Mucosa of stomach (tissue), 1 donor: Measurements from ENCODE around the gene NPAS2.
A peak's percentile ranks its signal among the peaks of the same experiment; 100 is the strongest.

Source experiments
- H3K27me3 ChIP-seq: one replicate; pipeline ENCODE4 v1.7.0; 2013; ENCODE audit warnings: mild to moderate bottlenecking, low read length; ENCODE audit not compliant: control insufficient read depth, insufficient read depth
- H3K36me3 ChIP-seq: one replicate; pipeline ENCODE4 v1.7.0; 2013; ENCODE audit warnings: low read length; ENCODE audit not compliant: control insufficient read depth, insufficient read depth
- H3K4me1 ChIP-seq: one replicate; pipeline ENCODE4 v1.7.0; 2013; ENCODE audit warnings: mild to moderate bottlenecking, low read length; ENCODE audit not compliant: control insufficient read depth, insufficient read depth
- H3K4me3 ChIP-seq: one replicate; pipeline ENCODE4 v1.7.0; 2013; ENCODE audit warnings: low read length
- H3K9ac ChIP-seq: one replicate; pipeline ENCODE4 v1.7.0; 2013; ENCODE audit warnings: mild to moderate bottlenecking, low read length, moderate library complexity
- H3K9me3 ChIP-seq: one replicate; pipeline ENCODE4 v1.7.0; 2013; ENCODE audit warnings: mild to moderate bottlenecking, low read length, moderate library complexity; ENCODE audit not compliant: control insufficient read depth
- donor health status: Pancreatic carcinoma.

NPAS2 gene

DNA sequence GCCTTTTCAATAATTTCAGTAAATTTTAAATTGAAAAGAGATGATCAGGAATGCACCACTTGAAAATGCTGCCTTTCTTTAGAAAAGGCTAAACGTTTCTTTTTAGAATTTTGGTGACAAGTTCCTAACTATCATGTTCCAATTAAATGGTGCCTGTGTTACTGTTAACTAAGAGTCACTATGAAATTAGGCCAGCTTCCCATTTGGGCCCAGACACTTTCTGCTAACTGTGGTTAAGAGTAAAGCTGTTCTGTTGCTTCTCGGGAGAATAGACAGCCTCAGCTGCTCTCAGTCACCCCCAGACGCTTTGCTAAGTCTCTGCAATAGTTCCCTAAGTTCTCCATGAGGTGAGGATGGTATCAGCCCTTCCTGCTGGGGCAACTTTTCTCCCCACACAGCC, 90.2 kb downstream of the NPAS2 start:
- H3K9ac ChIP-seq, result no peak overlapping the region
- H3K9me3 ChIP-seq, result no peaks in the 10 kb centered on the region
- H3K4me3 ChIP-seq, result no peak overlapping the region
- H3K4me1 ChIP-seq, result no peaks in the 10 kb centered on the region
- H3K27me3 ChIP-seq, result no peaks in the 10 kb centered on the region
- no peaks in the 10 kb centered on the region for H3K36me3 ChIP-seq

DNA sequence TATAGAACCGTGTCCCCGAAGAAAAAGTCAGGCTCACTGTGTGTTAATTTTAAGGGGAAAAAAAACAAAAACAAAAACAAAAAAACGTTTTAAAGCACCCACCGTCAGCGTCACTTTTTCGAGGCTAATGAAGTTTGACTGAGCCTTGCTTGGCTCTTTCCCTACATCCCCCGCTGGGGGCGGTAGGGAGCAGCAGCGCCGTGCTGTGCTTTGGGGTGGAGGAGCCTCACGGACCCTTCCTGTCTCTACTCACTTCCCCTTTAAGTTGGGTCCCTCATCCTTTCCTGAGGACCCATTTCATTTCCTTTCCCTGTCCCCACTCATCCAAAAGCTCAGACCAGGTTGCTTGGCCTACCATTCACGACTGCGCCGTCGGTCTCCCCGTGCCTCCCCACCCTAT, 99.4 kb downstream of the NPAS2 start:
- no peak overlapping the region for H3K4me3 ChIP-seq
- peaks cover 2% of the 10 kb centered on the region for H3K4me1 ChIP-seq
- no peaks in the 10 kb centered on the region for H3K36me3 ChIP-seq
- H3K9me3 ChIP-seq, result no peaks in the 10 kb centered on the region
- H3K9ac ChIP-seq, result no peak overlapping the region
- H3K27me3 ChIP-seq, result no peaks in the 10 kb centered on the region

DNA sequence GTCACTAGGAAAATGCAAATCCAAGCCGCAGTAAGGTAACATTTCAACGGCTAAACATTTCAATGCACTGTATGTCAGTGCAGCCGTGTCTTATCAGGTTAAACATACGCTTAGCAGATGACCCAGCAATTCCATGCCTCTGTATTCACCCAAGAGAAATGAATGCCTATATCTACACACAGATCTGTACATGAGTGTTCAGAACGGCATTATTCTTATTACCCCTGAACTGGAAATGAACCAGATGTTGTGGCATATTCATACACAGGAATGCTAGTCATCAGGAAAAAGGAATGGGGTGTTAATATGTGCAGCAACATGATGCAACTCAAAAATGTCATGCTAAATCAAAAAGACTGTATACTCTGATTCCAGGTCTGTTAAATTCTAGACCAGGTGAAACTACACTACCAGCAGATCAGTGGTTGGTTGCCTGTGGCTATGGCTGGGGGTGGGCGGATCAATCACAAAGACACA, 101.8 kb downstream of the NPAS2 start:
- H3K9ac ChIP-seq, result no peak overlapping the region
- H3K4me1 ChIP-seq, result peaks cover 14% of the 10 kb centered on the region
- no peak overlapping the region for H3K4me3 ChIP-seq
- no peaks in the 10 kb centered on the region for H3K36me3 ChIP-seq
- no peaks in the 10 kb centered on the region for H3K27me3 ChIP-seq
- H3K9me3 ChIP-seq, result no peaks in the 10 kb centered on the region

DNA sequence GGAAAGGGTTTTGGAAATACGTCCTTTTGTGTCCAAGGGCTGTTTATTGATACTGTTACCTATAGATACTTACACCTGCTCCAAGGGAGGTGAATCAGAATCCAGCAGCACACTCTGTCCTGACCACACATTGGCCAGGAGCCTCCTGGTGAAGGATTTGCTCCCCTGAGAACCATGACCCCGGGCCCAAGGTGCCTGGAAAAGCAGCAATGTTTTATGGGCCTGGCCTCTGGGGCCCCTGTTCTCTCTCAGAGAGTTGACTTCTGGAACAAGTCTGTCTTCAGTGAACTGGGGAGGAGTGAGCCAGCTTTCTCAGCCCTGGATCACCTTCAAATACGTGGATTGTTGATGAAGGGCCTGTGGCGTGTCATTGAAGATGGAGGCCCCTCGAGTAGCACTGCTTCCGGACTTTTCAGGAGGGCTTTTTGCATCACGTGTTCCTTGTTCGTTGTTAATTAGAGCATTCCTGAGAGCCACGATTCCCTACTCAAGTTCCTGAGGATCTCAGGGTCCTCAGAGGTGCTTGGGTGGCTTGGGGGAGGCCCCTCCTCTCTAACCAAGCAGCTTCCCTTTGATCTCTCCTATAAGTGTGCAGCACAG, 103.6 kb downstream of the NPAS2 start:
- H3K27me3 ChIP-seq, result no peaks in the 10 kb centered on the region
- H3K36me3 ChIP-seq, result no peaks in the 10 kb centered on the region
- H3K9ac ChIP-seq, result no peak overlapping the region
- H3K9me3 ChIP-seq, result no peaks in the 10 kb centered on the region
- no peak overlapping the region for H3K4me3 ChIP-seq
- peaks cover 14% of the 10 kb centered on the region for H3K4me1 ChIP-seq

DNA sequence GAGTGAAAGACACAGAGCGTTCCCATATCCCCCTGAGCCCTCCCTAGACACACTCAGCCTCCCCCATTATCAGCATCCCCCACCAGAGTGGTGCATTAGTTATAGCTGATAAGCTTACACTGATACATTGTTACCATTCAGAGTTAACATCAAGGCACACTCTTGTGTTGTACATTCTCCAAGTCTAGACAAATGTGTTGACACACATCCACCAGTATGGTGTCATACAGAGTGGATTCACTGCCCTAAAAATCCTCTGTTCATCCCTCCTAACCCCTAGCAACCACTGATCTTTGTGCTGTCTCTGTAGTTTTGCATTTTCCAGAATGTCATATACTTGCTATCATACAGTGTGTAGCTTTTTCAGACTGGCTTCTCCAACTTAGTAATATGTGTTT, 104.2 kb downstream of the NPAS2 start:
- H3K27me3 ChIP-seq, result no peaks in the 10 kb centered on the region
- peaks cover 14% of the 10 kb centered on the region for H3K4me1 ChIP-seq
- no peaks in the 10 kb centered on the region for H3K9me3 ChIP-seq
- no peaks in the 10 kb centered on the region for H3K36me3 ChIP-seq
- no peak overlapping the region for H3K9ac ChIP-seq
- H3K4me3 ChIP-seq, result no peak overlapping the region

DNA sequence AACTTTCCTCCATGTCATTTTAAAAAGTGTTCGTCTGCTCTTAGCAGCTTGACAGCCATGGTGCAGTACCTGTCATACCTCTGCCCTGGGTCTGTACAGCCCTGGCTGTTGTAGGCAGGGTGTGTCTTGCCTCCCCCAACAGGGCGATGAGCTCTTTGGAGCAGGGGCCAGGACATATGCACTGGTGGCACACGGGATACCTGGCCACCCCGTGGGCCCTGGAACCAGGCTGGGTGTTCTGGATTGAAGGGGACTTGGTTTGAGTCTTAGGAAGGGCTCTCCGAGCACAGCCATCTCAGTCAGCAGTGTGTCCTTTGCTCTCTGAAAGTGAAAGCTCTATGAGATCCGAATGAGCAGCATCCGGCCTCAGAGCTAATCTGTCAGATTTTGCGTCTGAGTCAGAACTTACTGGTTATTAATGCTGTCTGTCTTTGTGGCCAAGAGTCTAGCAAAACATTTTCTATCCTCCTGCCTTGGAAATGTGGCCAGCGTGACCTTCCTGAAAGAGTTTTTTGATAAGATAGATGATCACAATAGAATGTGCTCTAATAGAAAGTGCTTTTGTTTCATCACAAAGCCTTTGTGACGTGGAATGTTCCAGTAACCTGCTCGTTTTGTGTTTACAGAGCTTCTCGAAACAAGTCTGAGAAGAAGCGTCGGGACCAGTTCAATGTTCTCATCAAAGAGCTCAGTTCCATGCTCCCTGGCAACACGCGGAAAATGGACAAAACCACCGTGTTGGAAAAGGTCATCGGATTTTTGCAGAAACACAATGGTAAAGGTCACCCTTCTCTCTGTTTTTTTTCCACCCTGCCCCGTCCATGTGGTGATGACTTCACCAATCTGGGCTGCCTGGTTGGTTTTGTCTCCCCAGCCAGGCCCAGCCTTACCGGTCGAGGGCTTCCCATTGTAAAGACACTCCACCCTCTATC, 104.8 kb downstream of the NPAS2 start:
- H3K4me3 ChIP-seq, result peak overlapping the region; percentile 6
- H3K36me3 ChIP-seq, result no peaks in the 10 kb centered on the region
- peak overlapping the region; percentile 32 for H3K9ac ChIP-seq
- H3K27me3 ChIP-seq, result no peaks in the 10 kb centered on the region
- no peaks in the 10 kb centered on the region for H3K9me3 ChIP-seq
- peaks cover 14% of the 10 kb centered on the region for H3K4me1 ChIP-seq

DNA sequence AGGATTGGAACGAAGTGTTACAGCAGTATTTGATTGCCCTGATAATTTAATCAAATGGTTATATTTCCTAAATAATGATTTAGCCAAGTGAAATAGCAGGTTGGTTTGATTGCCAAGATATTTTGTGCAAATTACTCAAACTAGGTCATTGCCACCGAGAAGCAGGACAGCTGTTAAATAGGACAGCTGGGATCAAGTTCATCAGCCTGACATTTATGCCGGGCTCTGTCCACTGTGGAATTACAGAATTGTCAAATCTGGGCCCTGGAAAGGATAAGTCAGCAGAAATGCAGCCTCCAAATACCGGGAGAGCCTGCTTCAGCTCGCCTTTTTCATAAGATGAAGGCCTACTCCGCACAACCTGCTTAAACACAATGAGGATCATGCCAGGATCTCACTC, 108.3 kb downstream of the NPAS2 start:
- H3K4me1 ChIP-seq, result peaks cover 14% of the 10 kb centered on the region
- no peaks in the 10 kb centered on the region for H3K36me3 ChIP-seq
- H3K4me3 ChIP-seq, result no peak overlapping the region
- H3K9ac ChIP-seq, result no peak overlapping the region
- H3K27me3 ChIP-seq, result no peaks in the 10 kb centered on the region
- no peaks in the 10 kb centered on the region for H3K9me3 ChIP-seq

DNA sequence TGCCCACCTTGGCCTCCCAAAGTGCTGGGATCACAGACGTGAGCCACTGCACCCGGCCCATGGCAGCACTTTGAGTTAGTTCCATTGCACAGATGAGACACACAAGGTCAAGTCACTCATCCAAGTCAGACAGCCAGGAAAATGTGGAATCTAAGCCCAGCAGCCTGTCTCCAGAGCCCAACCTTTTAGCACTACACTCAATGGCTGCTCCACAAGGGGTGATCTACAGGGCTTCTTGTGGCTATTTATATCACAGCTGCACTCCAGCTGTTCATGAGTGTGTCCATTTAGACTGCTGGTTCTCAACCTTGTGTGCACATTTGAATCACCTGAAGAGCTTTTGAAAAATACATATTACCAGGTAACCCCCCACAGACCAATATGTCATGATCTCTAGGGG, 109.2 kb downstream of the NPAS2 start:
- no peaks in the 10 kb centered on the region for H3K9me3 ChIP-seq
- peaks cover 13% of the 10 kb centered on the region for H3K4me1 ChIP-seq
- H3K36me3 ChIP-seq, result no peaks in the 10 kb centered on the region
- no peaks in the 10 kb centered on the region for H3K27me3 ChIP-seq
- no peak overlapping the region for H3K4me3 ChIP-seq
- no peak overlapping the region for H3K9ac ChIP-seq

DNA sequence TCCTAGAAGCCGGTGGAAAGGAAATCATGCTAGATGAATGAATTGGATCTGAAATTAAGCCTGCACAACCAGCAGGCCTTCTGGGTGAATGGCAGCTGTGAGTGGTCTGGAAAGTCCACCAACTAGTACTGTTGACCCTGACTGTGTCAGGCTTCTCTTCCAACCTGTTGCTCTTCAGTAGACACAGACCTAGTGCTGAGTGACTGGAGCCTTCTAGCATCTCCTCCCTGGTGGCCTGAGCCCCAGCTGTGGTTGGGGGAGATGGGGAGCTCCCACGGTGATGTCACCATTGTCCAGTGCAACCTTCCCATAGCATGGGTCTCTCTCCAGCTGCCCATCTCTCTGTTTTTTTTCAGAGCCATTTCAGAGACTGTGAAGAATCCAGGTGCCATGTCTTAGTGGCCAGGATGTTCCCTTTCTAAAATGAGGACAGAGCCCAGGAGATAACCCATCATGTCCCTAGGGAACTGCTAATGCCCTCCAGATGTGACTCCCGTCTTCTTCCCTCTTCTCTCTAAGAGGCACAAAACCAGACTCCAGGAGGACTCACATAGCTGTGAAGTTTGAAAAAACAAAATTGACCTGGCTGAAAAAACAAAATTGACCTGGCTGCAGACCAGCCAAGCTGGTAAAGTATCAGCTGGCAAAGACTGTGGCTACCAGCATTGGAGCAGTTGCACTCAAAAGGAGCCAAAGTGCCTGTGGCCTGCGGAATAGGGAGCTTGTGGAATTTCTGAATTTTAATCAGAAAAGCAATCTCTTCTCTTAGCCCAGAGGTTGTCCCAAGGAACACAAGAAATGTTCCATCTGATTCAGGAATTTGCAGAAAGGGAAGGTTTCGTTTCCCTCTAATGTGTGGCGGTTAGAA, 114.8 kb downstream of the NPAS2 start:
- H3K4me1 ChIP-seq, result no peaks in the 10 kb centered on the region
- H3K9ac ChIP-seq, result no peak overlapping the region
- peaks cover 10% of the 10 kb centered on the region for H3K36me3 ChIP-seq
- H3K9me3 ChIP-seq, result no peaks in the 10 kb centered on the region
- H3K4me3 ChIP-seq, result no peak overlapping the region
- H3K27me3 ChIP-seq, result no peaks in the 10 kb centered on the region

DNA sequence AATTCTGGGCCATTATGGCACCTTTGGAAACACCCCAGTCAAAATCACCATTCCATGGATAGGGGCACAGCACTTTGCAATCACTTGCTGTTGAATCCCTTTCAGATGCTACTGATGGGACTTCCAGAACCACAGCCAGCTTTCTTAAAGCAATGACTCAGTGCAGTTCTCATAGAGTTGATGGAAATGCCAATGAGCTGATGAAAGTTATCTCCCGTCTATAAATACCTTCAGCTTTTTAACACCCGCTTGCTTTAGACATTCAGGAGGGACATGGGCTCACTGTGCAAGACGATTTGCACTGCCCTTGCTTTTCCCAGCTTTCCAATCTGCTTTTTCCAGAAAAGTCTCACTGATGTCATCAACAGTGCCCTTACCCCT, 115.4 kb downstream of the NPAS2 start:
- Histone ChIP-seq H3K9ac (no peak overlapping the region), H3K27me3 (no peaks in the 10 kb centered on the region), H3K36me3 (peaks cover 10% of the 10 kb centered on the region), H3K4me1 (no peaks in the 10 kb centered on the region), H3K9me3 (no peaks in the 10 kb centered on the region), H3K4me3 (no peak overlapping the region)

DNA sequence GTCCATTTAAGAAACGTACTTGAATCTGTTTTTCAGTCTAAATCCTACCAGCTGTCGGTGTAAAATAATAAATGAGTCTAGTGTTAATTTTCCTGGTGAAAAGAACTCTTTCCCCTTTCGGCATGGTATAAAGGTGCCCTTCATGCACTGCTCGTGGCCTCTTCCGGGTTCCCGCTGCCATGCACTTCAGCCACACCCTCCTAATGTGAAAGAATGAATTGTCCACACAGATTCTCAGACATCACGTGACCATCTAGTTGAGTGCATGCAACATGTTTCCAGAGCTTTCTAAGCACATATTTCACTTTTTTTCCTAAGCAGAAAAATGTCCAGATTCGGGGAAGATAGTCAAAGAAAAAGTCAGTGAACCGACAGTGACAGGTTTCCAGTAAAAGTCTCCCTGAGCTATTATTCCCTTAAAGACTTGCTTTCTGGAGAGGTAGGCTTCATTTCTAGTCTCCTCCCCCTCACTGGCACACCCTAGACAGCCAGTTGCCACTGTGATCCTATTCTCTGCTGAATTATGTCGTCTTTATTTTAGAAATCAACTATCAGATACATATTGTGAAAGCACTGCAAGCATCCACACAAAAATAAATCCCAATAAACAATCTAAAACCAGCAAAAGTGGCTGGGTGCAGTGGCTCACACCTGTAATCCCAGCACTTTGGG, 116.3 kb downstream of the NPAS2 start:
- Histone ChIP-seq H3K27me3 (no peaks in the 10 kb centered on the region), H3K4me3 (no peak overlapping the region), H3K9me3 (no peaks in the 10 kb centered on the region), H3K9ac (no peak overlapping the region), H3K4me1 (peaks cover 2% of the 10 kb centered on the region), H3K36me3 (peaks cover 10% of the 10 kb centered on the region)
